Esophagus squamous epithelium (tissue), 5 donors: ENCODE measurements around the gene TMEM175. TPM values are rescaled to one million over a fixed set of nuclear protein-coding genes. Genes with fewer than 3 reads are reported as not detected.

Experiments
- DNase-seq: peaks from one replicate; lab custom pipeline; 2025; lab: John Stamatoyannopoulos, UW
- H3K27ac ChIP-seq, 4 donors: fragments of 200-600 bp; sonication (generic); one replicate each; pipeline ENCODE4 v1.5.1; 2016 to 2019; ENCODE audit warnings: mild to moderate bottlenecking in 1 of 4
- H3K27me3 ChIP-seq, 4 donors: fragments of 200-600 bp; sonication (generic); 1 replicate in 3 of 4; 2 replicates in 1 of 4; pipeline versions ENCODE4 v1.5.1 to v1.6.0; 2017 to 2021; ENCODE audit warnings: antibody characterized with exemption in 1 of 4
- H3K36me3 ChIP-seq, 3 donors: fragments of 200-600 bp; sonication (generic); one replicate each; pipeline ENCODE4 v1.5.1; 2016 to 2019
- H3K4me1 ChIP-seq, 3 donors: fragments of 200-600 bp; sonication (generic); one replicate each; pipeline ENCODE4 v1.5.1; 2017 to 2019
- H3K4me3 ChIP-seq, 4 donors: fragments of 200-600 bp; sonication (generic); 1 replicate in 3 of 4; 2 replicates in 1 of 4; pipeline ENCODE4 v1.5.1; 2016 to 2019; ENCODE audit warnings: mild to moderate bottlenecking in 2 of 4, moderate library complexity in 1 of 4
- H3K9me3 ChIP-seq, 3 donors: fragments of 200-600 bp; sonication (generic); one replicate each; pipeline ENCODE4 v1.5.1; 2016 to 2019
- POLR2A ChIP-seq, 4 donors: fragments of 450-650 bp; IDR thresholded peaks; one replicate each; pipeline ENCODE4 v1.6.1; 2017; ENCODE audit warnings: antibody characterized with exemption in 4 of 4, mild to moderate bottlenecking in 4 of 4, moderate library complexity in 3 of 4
- WGBS, 2 donors: methylation state at CpG; one replicate each; pipeline ENCODE4 v1.1.5; 2018; 5-methylcytosine and 5-hydroxymethylcytosine counted together
- intact Hi-C: fragments of 100-400 bp; cut with DNase I; formaldehyde crosslinking; loops from one replicate; pipeline ENCODE4 v1.15.0; 2022
- total RNA-seq, 4 donors: library from RNA; depleted of rRNA; stranded (reverse); fragments of >200 nt; gene quantifications; one replicate each; pipeline ENCODE4 v1.1.0, GENCODE V29; 2016
- TF ChIP-seq, protein P1 (sequence below), 6 experiments: fragments of 450-650 bp in 4 of 6; fragments of 200-600 bp in 2 of 6; sonication (generic) in 2 of 6; IDR thresholded peaks; one replicate each; pipeline ENCODE4 v1.5.1; 2016 to 2019; ENCODE audit warnings: antibody characterized with exemption in 6 of 6, mild to moderate bottlenecking in 4 of 6, moderate library complexity in 4 of 6
- donor health status: DM: yes; HTN: yes; CAD: no.

Gene TMEM175
- total RNA-seq, 4 donors from 2014 or later: 8.4 to 22.9 (median 19.7) TPM

DNA sequence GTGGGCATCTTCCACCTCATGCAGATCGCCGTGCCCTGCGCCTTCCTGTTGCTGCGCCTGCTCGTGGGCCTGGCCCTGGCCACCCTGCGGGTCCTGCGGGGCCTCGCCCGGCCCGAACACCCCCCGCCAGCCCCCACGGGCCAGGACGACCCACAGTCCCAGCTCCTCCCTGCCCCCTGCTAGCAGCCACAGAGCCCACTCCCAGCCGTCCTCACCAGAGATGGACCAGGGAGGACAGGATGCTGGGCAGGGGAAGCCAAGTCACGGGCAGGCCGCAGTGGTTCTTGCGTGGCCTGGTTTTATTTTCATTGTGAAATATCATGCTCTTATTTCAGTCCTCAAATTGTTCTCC is 26.0 kb downstream of the TMEM175 start:
- no peak overlapping the region for H3K27ac ChIP-seq
- intact Hi-C loops: no loop called here
- no peak overlapping the region for H3K4me3 ChIP-seq
- H3K9me3 ChIP-seq: no peaks in the 10 kb centered on the region
- TF ChIP-seq POLR2A (IDR thresholded peaks at IDR 0.05): no peak
- TF ChIP-seq, protein P1, sequence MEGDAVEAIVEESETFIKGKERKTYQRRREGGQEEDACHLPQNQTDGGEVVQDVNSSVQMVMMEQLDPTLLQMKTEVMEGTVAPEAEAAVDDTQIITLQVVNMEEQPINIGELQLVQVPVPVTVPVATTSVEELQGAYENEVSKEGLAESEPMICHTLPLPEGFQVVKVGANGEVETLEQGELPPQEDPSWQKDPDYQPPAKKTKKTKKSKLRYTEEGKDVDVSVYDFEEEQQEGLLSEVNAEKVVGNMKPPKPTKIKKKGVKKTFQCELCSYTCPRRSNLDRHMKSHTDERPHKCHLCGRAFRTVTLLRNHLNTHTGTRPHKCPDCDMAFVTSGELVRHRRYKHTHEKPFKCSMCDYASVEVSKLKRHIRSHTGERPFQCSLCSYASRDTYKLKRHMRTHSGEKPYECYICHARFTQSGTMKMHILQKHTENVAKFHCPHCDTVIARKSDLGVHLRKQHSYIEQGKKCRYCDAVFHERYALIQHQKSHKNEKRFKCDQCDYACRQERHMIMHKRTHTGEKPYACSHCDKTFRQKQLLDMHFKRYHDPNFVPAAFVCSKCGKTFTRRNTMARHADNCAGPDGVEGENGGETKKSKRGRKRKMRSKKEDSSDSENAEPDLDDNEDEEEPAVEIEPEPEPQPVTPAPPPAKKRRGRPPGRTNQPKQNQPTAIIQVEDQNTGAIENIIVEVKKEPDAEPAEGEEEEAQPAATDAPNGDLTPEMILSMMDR (IDR thresholded peaks at IDR 0.05): no peak
- H3K36me3 ChIP-seq: peaks cover 0 to 91% (median 7%) of the 10 kb centered on the region in 3 donors
- peaks cover 20 to 26% (median 23%) of the 10 kb centered on the region in 3 donors for H3K4me1 ChIP-seq
- H3K27me3 ChIP-seq: no peaks in the 10 kb centered on the region
- DNase-seq: no peak
- 87 to 90% methylated on average over 3 to 4 of the region's 17 CpGs for WGBS, 2 donors

DNA sequence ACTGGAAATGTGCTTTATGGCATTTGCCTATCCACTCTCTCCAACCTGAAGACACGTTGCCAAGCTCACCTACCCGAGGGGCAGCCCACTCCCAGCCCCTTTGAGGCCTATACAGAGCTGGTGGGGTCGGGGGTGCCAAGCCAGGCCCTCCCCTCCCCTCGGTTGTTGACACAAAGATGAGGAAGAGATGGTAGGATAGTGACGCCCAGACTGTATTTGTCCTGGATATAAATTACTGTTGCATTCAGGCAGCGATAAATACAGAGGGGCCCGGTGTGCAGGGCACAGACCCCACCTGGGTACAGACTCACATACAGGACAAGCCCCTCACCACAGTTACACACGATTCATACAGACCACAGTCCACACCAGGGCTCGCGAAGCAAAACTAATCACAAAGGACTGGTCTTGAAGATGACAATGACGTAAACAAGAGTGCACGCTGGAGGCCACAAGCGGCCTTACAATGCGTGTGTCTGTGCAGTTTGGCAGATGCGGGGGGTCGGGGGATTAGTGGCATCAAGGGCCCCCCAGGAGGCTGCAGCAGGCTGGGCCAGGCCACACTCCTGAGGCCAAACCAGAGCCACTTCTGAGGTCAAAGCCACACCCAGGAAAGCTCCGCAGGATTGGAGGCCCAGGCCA is 26.6 kb downstream of the TMEM175 start:
- peaks cover 0 to 86% (median 7%) of the 10 kb centered on the region in 3 donors for H3K36me3 ChIP-seq
- H3K4me3 ChIP-seq: no peak overlapping the region
- intact Hi-C loops: no loop called here
- H3K27ac ChIP-seq: no peak overlapping the region
- WGBS, 2 donors: 78 to 84% methylated on average over 12 to 16 of the region's 17 CpGs
- TF ChIP-seq, protein P1 (IDR thresholded peaks at IDR 0.05): no peak
- no peak for TF ChIP-seq POLR2A (IDR thresholded peaks at IDR 0.05)
- H3K27me3 ChIP-seq: no peaks in the 10 kb centered on the region
- peaks cover 20 to 31% (median 23%) of the 10 kb centered on the region in 3 donors for H3K4me1 ChIP-seq
- H3K9me3 ChIP-seq: no peaks in the 10 kb centered on the region
- no peak for DNase-seq

DNA sequence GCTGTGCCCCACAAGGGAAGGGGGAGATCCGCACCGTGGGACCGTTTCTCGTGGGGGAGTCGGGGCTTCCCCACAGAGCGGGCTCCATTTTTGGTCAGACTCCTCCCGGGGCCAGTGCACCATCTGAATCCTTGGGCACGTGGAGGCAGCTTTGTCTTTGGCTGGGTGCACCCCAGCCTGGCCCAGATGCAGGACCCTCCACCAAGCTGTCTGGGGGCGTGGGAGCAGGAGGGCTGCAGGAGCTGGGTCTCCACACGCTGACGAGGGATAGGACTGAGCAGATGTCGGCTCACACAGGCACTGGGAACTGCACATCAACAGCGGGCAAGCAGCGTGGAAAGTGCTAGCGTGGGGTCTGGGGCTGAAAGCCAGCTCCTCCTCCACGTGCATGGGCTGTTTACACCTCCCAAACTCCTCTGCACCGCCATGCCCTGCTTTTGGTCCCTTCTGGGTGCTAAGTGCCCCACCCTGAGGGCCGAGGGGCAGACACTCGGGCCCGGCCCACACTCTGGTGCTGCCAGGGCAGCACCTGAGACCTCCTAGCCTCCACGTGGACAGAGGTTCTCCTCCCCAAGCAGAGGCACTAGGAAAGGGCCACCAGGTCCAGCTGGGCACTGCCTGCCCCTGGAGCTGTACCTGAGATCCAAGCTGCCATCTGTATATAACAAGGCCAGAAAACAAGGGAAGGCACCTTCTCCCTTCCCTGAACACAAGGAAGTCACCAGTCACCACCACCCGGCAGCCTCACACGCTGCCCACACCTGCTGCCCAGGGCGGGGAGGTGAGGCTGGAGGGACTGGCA is 27.3 kb downstream of the TMEM175 start:
- Histone ChIP-seq H3K4me1 (peaks cover 20 to 31% (median 23%) of the 10 kb centered on the region in 3 donors), H3K9me3 (no peaks in the 10 kb centered on the region), H3K4me3 (no peak overlapping the region), H3K27me3 (no peaks in the 10 kb centered on the region), H3K27ac (no peak overlapping the region), H3K36me3 (peaks cover 0 to 86% (median 7%) of the 10 kb centered on the region in 3 donors)
- DNase-seq: no peak
- no CpG with 5 or more reads among the region's 24 CpGs for WGBS, 2 donors
- intact Hi-C loops: no loop called here
- TF ChIP-seq, protein P1 (IDR thresholded peaks at IDR 0.05): no peak
- TF ChIP-seq POLR2A (IDR thresholded peaks at IDR 0.05): no peak

DNA sequence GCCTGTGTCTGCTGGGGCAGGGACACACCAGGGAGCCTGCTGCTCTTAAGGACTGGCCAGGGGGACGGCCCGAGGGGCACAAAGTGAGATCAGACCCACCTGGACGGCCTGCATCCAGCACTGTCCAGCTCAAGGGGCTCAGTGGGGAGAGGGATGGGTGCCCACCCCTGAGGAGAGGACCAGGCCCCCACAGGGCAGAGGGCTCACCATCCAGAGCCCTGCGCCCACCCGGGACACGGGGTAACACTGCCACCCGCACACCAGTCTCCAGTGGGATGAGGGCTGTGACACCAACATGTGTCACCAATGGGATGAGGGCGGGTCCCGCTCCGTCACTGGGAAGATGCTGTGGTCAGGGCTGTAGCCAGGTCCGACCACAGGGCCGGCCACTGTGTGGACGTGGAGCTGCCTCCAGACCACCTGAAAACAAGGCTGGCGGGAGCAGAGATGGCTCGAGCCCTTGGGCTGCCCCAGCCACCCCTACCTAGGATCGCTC is 27.9 kb downstream of the TMEM175 start:
- no peak for TF ChIP-seq POLR2A (IDR thresholded peaks at IDR 0.05)
- TF ChIP-seq, protein P1 (IDR thresholded peaks at IDR 0.05): no peak
- DNase-seq: no peak
- Histone ChIP-seq H3K4me1 (peaks cover 20 to 31% (median 23%) of the 10 kb centered on the region in 3 donors), H3K9me3 (no peaks in the 10 kb centered on the region), H3K4me3 (no peak overlapping the region), H3K36me3 (peaks cover 0 to 86% (median 7%) of the 10 kb centered on the region in 3 donors), H3K27ac (no peak overlapping the region), H3K27me3 (no peaks in the 10 kb centered on the region)
- WGBS, 2 donors: 90% methylated on average over 4 of the region's 16 CpGs; no CpG with 5 or more reads in 1 of the 2 donors
- intact Hi-C loops: no loop called here
